LNCAP (cell line): Measurements from ENCODE around the gene CFAP47.

ENCODE experiments used
- TF ChIP-seq, protein P1 (sequence below): fragments of 450-650 bp; IDR thresholded peaks from 2 replicates; pipeline ENCODE4 v1.5.1; 2017; ENCODE audit warnings: mild to moderate bottlenecking

CFAP47 gene

DNA sequence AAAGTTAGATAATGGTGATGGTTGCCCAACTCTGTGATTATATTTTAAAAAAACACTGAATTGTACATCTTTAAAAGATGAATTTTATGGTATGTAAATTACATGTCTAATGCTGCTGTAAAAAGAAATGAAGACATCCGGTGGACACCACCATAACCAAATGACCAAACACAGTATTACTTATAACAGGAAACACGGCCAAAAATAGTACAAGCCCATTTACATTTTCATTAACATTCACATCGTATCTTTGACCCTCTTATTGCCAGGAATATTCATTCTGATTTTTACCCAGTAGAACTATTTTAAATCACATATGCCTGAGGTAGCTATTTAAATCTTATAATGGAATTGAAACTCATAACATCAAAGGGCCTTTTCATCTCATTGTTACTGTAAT, 143.2 kb downstream of the CFAP47 start:
- TF ChIP-seq, protein P1, sequence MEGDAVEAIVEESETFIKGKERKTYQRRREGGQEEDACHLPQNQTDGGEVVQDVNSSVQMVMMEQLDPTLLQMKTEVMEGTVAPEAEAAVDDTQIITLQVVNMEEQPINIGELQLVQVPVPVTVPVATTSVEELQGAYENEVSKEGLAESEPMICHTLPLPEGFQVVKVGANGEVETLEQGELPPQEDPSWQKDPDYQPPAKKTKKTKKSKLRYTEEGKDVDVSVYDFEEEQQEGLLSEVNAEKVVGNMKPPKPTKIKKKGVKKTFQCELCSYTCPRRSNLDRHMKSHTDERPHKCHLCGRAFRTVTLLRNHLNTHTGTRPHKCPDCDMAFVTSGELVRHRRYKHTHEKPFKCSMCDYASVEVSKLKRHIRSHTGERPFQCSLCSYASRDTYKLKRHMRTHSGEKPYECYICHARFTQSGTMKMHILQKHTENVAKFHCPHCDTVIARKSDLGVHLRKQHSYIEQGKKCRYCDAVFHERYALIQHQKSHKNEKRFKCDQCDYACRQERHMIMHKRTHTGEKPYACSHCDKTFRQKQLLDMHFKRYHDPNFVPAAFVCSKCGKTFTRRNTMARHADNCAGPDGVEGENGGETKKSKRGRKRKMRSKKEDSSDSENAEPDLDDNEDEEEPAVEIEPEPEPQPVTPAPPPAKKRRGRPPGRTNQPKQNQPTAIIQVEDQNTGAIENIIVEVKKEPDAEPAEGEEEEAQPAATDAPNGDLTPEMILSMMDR: no peak

DNA sequence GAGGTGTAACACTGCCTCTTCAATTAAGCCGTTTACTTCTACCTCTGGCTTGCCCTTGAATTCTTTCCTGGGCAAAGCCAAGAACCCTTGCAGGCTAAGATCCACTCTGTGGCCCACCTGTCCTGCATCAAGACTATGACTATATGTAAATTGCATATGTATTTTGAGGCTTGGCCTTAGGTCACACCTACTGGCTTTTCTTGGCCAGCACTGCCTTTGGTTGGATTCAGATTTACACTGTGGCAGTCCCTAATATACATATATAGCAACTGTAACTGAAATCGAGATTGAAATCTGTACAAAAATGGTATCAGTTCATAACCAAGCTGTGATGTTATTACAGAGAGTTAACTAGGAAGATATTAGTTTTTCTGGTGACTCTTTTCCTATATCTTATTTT, 151.5 kb downstream of the CFAP47 start:
- TF ChIP-seq, protein P1: no peak

DNA sequence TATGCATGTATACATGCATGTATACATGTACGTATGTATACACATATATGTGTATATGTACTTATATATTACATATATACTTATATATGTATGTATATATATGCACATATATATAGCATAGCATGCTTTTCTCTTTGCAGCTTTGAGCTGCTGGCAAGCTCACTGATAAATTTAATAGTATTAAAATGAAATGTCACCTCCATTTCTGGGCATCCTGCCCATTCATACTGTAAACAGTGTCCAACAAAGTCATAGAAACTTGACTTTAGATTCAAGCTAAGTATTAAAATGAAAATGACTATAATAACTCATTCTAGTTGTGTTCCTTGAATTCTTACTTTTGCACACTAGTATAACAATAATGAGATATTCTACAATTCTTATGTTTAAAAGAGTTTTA, 163.7 kb downstream of the CFAP47 start:
- TF ChIP-seq, protein P1: no peak

DNA sequence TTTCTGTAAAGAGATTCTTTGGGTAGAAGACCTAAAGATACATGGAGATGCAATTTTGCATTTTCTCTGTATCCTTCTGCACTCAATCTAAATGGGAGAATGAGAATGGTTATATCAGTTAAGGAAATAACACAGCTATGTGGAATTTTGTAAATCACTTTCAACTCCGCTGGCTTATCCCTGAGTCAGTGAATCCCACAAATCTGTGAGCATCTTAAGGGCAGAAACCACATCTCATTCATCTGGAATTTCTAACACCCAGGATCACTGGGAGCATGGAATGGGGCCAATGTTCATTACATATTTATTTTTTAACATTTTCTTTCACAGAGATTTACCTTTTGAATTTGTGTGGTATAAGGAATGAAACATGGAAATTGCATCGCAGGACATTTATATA, 167.8 kb downstream of the CFAP47 start:
- TF ChIP-seq, protein P1: no peak

DNA sequence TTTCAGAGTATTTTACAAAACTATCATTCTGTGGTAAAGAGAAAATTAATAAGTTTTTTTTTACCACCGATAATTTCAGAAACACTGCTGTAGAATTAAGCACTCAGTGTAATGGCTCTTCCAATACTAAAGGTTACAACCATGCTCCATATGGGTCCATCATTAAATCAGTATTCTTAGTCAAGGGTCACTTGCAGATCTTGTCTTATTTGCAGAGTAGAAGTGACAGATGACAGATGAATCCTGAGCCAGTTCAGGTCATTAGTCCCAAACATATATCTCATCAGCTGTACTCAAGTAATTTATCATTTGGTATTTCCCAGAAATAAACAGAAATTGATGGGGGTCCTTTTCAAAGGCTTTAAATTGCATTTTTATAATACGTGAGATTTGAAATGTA, 182.9 kb downstream of the CFAP47 start:
- TF ChIP-seq, protein P1: no peak

DNA sequence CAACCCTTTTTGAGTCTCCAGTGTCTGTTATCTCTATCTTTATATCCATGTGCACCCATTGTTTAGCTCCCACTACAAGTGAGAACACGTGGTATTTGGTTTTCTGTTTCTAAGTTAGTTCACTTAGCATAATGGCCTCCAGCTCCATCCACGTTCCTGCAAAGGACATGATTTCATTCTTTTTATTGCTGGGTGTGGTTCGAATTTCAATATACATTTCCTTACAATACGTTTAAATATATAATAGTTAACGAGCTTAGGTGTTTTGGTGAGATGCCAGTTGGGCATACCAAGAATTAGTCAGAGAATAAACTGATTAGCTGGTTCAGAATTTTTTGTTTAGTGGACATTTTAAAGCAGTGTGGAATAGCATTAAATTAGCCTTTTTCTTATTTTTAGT, 196.7 kb downstream of the CFAP47 start:
- TF ChIP-seq, protein P1: no peak

DNA sequence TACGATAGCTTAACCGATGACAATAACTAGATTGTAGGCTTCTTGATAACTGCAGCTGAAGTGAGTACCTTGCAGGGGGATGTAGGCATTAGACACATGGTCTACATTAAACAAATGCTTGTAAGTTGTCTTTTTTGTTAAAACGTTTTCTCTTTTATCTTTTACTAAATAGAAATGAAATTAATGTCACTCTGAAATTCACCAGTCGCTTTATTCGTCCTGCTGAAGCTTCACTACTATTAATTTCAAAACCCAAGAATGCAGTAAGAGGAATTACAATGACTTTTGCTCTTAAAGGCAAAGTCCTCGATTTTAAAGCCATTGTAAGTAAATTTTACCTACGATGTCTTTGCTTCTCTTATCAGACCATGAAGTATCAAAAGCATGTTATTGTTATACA, 239.7 kb downstream of the CFAP47 start:
- TF ChIP-seq, protein P1: no peak

DNA sequence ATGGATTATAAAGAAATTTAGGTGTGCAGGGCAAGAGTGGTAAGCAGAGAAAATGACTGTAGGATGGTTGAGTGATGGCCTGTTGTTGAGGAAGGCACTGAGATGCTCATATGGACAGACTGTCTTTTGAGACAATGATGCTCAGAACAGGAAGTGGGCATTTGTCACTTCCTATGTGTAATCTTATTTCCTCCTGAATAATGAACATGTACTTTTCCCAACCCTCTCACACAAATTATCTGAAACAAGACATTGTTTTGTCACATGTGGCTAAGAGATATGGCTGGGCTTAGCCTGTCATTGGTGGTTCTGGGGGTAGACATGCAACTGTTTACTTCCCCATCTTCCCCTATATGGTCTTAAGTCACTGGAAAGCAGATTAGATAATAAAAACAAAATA, 240.5 kb downstream of the CFAP47 start:
- TF ChIP-seq, protein P1: no peak
